ENCODE measurements around the gene CDON. TPM values are rescaled to one million over a fixed set of nuclear protein-coding genes. Genes with fewer than 3 reads are reported as not detected.

The CDON gene
- polyA plus RNA-seq, 4 donors: 1.7 to 9.0 TPM; not detected in 2

GRCh38 chr11:126006068-126006467 is 56.6 kb downstream of the CDON start:
- no peak overlapping the region for H3K4me3 ChIP-seq (ENCODE audit: low read depth in 1 of 3, low read length in 3 of 3)
- H3K36me3 ChIP-seq (ENCODE audit: control insufficient read depth in 3 of 3, insufficient read depth in 2 of 3, low read depth in 1 of 3, low read length in 3 of 3): peaks cover 0 to 24% (median 0%) of the 10 kb centered on the region in 3 donors
- peaks cover 0 to 4% (median 0%) of the 10 kb centered on the region in 3 donors for H3K27me3 ChIP-seq (ENCODE audit: control insufficient read depth in 3 of 3, insufficient read depth in 3 of 3, low read length in 3 of 3)
- DNase-seq: no peak
- WGBS, 3 donors: 69 to 81% (median 79%) methylated on average over 4 of the region's 4 CpGs
- no peak for FAIRE-seq
- H3K9me3 ChIP-seq (ENCODE audit: control insufficient read depth in 2 of 2, insufficient read depth in 1 of 2, low read depth in 1 of 2, low read length in 1 of 2): no peaks in the 10 kb centered on the region
- H3K27ac ChIP-seq (ENCODE audit: low read depth in 1 of 3, low read length in 2 of 3): no peak overlapping the region
- H3K4me1 ChIP-seq (ENCODE audit: control insufficient read depth in 3 of 3, insufficient read depth in 2 of 3, low read depth in 1 of 3, low read length in 2 of 3): no peaks in the 10 kb centered on the region

DNA sequence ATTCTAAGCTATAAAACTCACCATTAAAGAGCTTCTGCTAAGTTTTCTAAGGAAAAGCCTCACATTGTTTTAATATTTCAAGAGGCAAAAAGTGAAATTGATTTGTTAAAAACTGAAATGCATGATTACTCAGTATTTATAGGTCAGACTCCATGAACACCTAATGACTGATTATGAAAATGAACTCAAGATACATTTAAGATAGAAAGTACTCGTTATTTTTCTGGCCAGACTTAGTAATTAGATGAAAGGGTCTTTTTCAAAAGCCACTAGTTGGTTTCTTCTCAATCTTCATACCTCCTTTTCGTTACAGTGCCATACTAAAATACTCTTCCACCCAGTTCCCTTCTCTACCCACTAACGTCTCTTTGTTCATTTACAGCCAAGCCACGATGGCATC is 60.5 kb downstream of the CDON start:
- Histone ChIP-seq H3K4me1 (ENCODE audit: control insufficient read depth in 3 of 3, insufficient read depth in 2 of 3, low read depth in 1 of 3, low read length in 2 of 3) (no peaks in the 10 kb centered on the region), H3K9me3 (ENCODE audit: control insufficient read depth in 2 of 2, insufficient read depth in 1 of 2, low read depth in 1 of 2, low read length in 1 of 2) (no peaks in the 10 kb centered on the region), H3K27me3 (ENCODE audit: control insufficient read depth in 3 of 3, insufficient read depth in 3 of 3, low read length in 3 of 3) (peaks cover 0 to 2% (median 0%) of the 10 kb centered on the region in 3 donors), H3K27ac (ENCODE audit: low read depth in 1 of 3, low read length in 2 of 3) (no peak overlapping the region), H3K4me3 (ENCODE audit: low read depth in 1 of 3, low read length in 3 of 3) (no peak overlapping the region), H3K36me3 (ENCODE audit: control insufficient read depth in 3 of 3, insufficient read depth in 2 of 3, low read depth in 1 of 3, low read length in 3 of 3) (peaks cover 0 to 19% (median 0%) of the 10 kb centered on the region in 3 donors)
- DNase-seq: no peak
- FAIRE-seq: no peak
- 67 to 78% (median 76%) methylated on average over 4 of the region's 4 CpGs for WGBS, 3 donors

- FAIRE-seq (no peak), DNase-seq (no peak)
- Histone ChIP-seq H3K9me3 (ENCODE audit: control insufficient read depth in 2 of 2, insufficient read depth in 1 of 2, low read depth in 1 of 2, low read length in 1 of 2) (no peaks in the 10 kb centered on the region), H3K27ac (ENCODE audit: low read depth in 1 of 3, low read length in 2 of 3) (no peak overlapping the region), H3K4me1 (ENCODE audit: control insufficient read depth in 3 of 3, insufficient read depth in 2 of 3, low read depth in 1 of 3, low read length in 2 of 3) (no peaks in the 10 kb centered on the region), H3K27me3 (ENCODE audit: control insufficient read depth in 3 of 3, insufficient read depth in 3 of 3, low read length in 3 of 3) (peaks cover 0 to 2% (median 0%) of the 10 kb centered on the region in 3 donors), H3K36me3 (ENCODE audit: control insufficient read depth in 3 of 3, insufficient read depth in 2 of 3, low read depth in 1 of 3, low read length in 3 of 3) (peaks cover 0 to 26% (median 0%) of the 10 kb centered on the region in 3 donors), H3K4me3 (ENCODE audit: low read depth in 1 of 3, low read length in 3 of 3) (no peak overlapping the region)
- WGBS, 3 donors: 88 to 99% (median 96%) methylated on average over 6 of the region's 6 CpGs
These were observed 63.3 kb downstream of the CDON start for GRCh38 chr11:125999234-125999880.

DNA sequence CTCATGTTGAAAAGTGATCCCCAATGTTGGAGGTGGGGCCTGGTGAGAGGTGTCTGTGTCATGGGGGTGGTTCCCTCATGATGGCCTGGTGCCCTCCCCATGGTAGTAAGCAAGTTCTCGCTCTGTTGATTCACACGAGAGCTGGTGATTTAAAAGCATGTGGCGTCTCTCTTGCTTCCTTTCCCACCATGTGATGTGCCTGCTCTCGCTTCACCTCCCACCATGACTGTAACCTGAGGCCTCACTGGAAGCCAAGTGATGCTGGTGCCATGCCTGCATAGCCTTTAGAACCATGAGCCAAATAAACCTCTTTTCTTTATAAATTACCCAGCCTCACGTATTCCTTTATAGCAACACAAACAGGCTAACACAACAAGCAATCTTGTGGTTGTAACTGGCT is 64.4 kb downstream of the CDON start:
- Histone ChIP-seq H3K27ac (ENCODE audit: low read depth in 1 of 3, low read length in 2 of 3) (no peak overlapping the region), H3K36me3 (ENCODE audit: control insufficient read depth in 3 of 3, insufficient read depth in 2 of 3, low read depth in 1 of 3, low read length in 3 of 3) (peaks cover 0 to 24% (median 0%) of the 10 kb centered on the region in 3 donors), H3K27me3 (ENCODE audit: control insufficient read depth in 3 of 3, insufficient read depth in 3 of 3, low read length in 3 of 3) (peaks cover 0 to 2% (median 0%) of the 10 kb centered on the region in 3 donors), H3K4me3 (ENCODE audit: low read depth in 1 of 3, low read length in 3 of 3) (no peak overlapping the region), H3K9me3 (ENCODE audit: control insufficient read depth in 2 of 2, insufficient read depth in 1 of 2, low read depth in 1 of 2, low read length in 1 of 2) (no peaks in the 10 kb centered on the region), H3K4me1 (ENCODE audit: control insufficient read depth in 3 of 3, insufficient read depth in 2 of 3, low read depth in 1 of 3, low read length in 2 of 3) (no peaks in the 10 kb centered on the region)
- 91 to 99% (median 98%) methylated on average over 5 of the region's 5 CpGs for WGBS, 3 donors
- no peak for FAIRE-seq
- no peak for DNase-seq

GRCh38 chr11:125995313-125995712 is 67.4 kb downstream of the CDON start:
- no peak overlapping the region for H3K27ac ChIP-seq (ENCODE audit: low read depth in 1 of 3, low read length in 2 of 3)
- FAIRE-seq (no peak), DNase-seq (no peak)
- peaks cover 0 to 18% (median 0%) of the 10 kb centered on the region in 3 donors for H3K36me3 ChIP-seq (ENCODE audit: control insufficient read depth in 3 of 3, insufficient read depth in 2 of 3, low read depth in 1 of 3, low read length in 3 of 3)
- no peaks in the 10 kb centered on the region for H3K4me1 ChIP-seq (ENCODE audit: control insufficient read depth in 3 of 3, insufficient read depth in 2 of 3, low read depth in 1 of 3, low read length in 2 of 3)
- H3K27me3 ChIP-seq (ENCODE audit: control insufficient read depth in 3 of 3, insufficient read depth in 3 of 3, low read length in 3 of 3): no peaks in the 10 kb centered on the region
- WGBS, 3 donors: 65 to 82% (median 73%) methylated on average over 5 of the region's 5 CpGs
- H3K4me3 ChIP-seq (ENCODE audit: low read depth in 1 of 3, low read length in 3 of 3): no peak overlapping the region
- no peaks in the 10 kb centered on the region for H3K9me3 ChIP-seq (ENCODE audit: control insufficient read depth in 2 of 2, insufficient read depth in 1 of 2, low read depth in 1 of 2, low read length in 1 of 2)

- Histone ChIP-seq H3K27me3 (ENCODE audit: control insufficient read depth in 3 of 3, insufficient read depth in 3 of 3, low read length in 3 of 3) (no peaks in the 10 kb centered on the region), H3K4me1 (ENCODE audit: control insufficient read depth in 3 of 3, insufficient read depth in 2 of 3, low read depth in 1 of 3, low read length in 2 of 3) (no peaks in the 10 kb centered on the region), H3K27ac (ENCODE audit: low read depth in 1 of 3, low read length in 2 of 3) (no peak overlapping the region), H3K36me3 (ENCODE audit: control insufficient read depth in 3 of 3, insufficient read depth in 2 of 3, low read depth in 1 of 3, low read length in 3 of 3) (peaks cover 0 to 18% (median 0%) of the 10 kb centered on the region in 3 donors), H3K9me3 (ENCODE audit: control insufficient read depth in 2 of 2, insufficient read depth in 1 of 2, low read depth in 1 of 2, low read length in 1 of 2) (no peaks in the 10 kb centered on the region), H3K4me3 (ENCODE audit: low read depth in 1 of 3, low read length in 3 of 3) (no peak overlapping the region)
- DNase-seq (no peak), FAIRE-seq (no peak)
- WGBS, 3 donors: 71 to 75% (median 72%) methylated on average over 5 of the region's 5 CpGs
These were observed 68.2 kb downstream of the CDON start for GRCh38 chr11:125994509-125994908.

DNA sequence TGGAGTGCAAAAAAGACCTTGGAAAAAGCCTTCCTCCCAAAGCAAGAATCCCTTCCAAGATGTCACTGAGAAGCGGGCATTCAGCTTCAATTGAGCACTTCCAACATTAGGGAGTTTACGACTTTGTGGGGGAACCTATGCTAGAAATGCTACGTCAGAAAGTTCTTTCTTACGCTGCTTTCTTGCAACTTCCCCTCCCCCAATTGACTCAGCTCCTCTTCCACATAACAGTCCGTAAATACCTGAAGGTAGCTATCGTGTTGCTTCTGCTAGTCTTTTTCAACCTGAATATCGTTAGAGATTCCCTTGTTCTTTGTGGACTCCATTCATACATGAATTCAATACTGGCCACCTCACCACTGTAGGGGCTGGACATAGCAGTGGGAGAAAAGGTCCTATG is 69.8 kb downstream of the CDON start:
- Histone ChIP-seq H3K36me3 (ENCODE audit: control insufficient read depth in 3 of 3, insufficient read depth in 2 of 3, low read depth in 1 of 3, low read length in 3 of 3) (peaks cover 0 to 19% (median 0%) of the 10 kb centered on the region in 3 donors), H3K4me1 (ENCODE audit: control insufficient read depth in 3 of 3, insufficient read depth in 2 of 3, low read depth in 1 of 3, low read length in 2 of 3) (no peaks in the 10 kb centered on the region), H3K9me3 (ENCODE audit: control insufficient read depth in 2 of 2, insufficient read depth in 1 of 2, low read depth in 1 of 2, low read length in 1 of 2) (no peaks in the 10 kb centered on the region), H3K27me3 (ENCODE audit: control insufficient read depth in 3 of 3, insufficient read depth in 3 of 3, low read length in 3 of 3) (no peaks in the 10 kb centered on the region), H3K4me3 (ENCODE audit: low read depth in 1 of 3, low read length in 3 of 3) (no peak overlapping the region), H3K27ac (ENCODE audit: low read depth in 1 of 3, low read length in 2 of 3) (no peak overlapping the region)
- WGBS, 3 donors: 94 to 97% (median 95%) methylated on average over 7 of the region's 7 CpGs
- DNase-seq (no peak), FAIRE-seq (no peak)

DNA sequence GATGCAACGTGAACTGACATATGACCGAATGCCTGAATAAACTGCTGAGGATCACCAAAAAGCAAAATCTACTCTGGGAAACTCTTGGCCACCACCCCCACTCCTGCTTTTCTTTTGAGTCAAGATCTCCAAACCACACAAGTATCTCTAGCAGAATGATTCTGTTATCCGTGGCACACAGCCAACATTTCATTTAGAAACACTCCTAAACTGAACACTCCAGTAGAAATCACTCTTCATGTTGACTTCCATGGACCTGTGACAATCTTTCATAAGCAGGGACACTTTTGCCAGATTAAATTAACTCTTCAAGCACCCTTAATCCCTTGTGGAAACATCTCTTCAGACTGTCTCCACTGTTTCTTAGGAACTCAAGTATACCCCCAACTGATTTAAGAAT is 72.4 kb downstream of the CDON start:
- 56 to 91% (median 63%) methylated on average over 3 of the region's 3 CpGs for WGBS, 3 donors
- Histone ChIP-seq H3K27me3 (ENCODE audit: control insufficient read depth in 3 of 3, insufficient read depth in 3 of 3, low read length in 3 of 3) (no peaks in the 10 kb centered on the region), H3K36me3 (ENCODE audit: control insufficient read depth in 3 of 3, insufficient read depth in 2 of 3, low read depth in 1 of 3, low read length in 3 of 3) (peaks cover 0 to 8% (median 0%) of the 10 kb centered on the region in 3 donors), H3K4me1 (ENCODE audit: control insufficient read depth in 3 of 3, insufficient read depth in 2 of 3, low read depth in 1 of 3, low read length in 2 of 3) (no peaks in the 10 kb centered on the region), H3K4me3 (ENCODE audit: low read depth in 1 of 3, low read length in 3 of 3) (no peak overlapping the region), H3K27ac (ENCODE audit: low read depth in 1 of 3, low read length in 2 of 3) (no peak overlapping the region), H3K9me3 (ENCODE audit: control insufficient read depth in 2 of 2, insufficient read depth in 1 of 2, low read depth in 1 of 2, low read length in 1 of 2) (no peaks in the 10 kb centered on the region)
- no peak for DNase-seq
- FAIRE-seq: no peak

All from small intestine (tissue), 7 donors.